GM19438 (cell line): ENCODE data around the gene ACTR6.

Experiments
- ATAC-seq: cut with Tn5 transposase; IDR thresholded peaks from one replicate; pipeline ENCODE4 v1.9.1; 2021; ENCODE audit warnings: low read depth; ENCODE audit not compliant: unreplicated experiment

ACTR6 gene

DNA sequence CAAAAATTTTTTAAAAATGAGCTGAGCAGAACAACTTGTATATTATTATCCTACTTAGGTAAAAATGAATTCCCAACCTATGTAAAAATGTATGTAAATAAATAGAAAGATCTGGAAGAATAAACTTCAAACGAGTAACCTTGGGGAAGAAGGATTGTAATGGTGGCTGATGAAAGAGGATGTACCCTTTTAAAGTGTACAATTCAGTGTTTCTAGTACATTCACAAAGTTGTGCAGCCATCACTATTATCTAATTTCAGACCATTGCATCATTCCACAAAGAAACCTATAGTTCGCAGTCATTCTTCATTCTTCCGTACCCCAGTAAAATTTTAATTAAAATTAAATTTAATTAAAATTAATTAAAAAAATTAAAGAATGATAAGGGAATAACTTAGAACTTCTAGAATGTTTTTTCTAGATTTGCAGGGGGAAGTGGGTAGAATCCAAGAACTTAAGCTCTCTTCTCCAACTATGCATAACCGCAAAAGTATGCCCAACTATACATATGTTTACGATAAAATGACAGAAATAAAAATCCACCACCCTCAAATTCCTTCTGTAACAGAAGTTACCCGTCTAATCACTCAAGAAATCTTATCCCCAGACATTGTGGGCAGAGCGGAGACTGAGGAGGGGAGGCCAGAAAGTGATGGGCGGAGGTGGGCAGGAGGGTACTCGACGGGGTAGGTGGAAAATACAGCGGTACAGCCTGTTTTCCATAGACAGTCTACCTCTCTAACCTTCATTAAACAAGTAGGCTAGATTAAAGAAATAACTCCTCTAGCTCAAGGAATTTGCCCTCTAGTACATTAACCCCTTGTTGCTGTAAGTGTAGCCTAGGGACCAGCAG is 65.3 kb downstream of the ACTR6 start:
- ATAC-seq, result peak; percentile 3

DNA sequence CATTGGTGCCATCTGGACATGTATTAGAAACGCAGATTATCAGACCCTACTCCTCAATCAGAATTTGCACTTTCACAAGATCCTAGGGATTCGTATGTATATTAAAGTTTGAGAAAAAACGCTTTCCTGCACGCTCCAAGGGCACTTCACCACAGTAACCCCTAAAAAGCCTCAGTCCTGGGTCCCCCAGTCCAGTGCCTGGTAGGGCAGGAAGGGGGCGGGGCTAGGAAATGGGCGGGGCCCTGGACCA is 65.9 kb downstream of the ACTR6 start:
- ATAC-seq, result peak; percentile 84

DNA sequence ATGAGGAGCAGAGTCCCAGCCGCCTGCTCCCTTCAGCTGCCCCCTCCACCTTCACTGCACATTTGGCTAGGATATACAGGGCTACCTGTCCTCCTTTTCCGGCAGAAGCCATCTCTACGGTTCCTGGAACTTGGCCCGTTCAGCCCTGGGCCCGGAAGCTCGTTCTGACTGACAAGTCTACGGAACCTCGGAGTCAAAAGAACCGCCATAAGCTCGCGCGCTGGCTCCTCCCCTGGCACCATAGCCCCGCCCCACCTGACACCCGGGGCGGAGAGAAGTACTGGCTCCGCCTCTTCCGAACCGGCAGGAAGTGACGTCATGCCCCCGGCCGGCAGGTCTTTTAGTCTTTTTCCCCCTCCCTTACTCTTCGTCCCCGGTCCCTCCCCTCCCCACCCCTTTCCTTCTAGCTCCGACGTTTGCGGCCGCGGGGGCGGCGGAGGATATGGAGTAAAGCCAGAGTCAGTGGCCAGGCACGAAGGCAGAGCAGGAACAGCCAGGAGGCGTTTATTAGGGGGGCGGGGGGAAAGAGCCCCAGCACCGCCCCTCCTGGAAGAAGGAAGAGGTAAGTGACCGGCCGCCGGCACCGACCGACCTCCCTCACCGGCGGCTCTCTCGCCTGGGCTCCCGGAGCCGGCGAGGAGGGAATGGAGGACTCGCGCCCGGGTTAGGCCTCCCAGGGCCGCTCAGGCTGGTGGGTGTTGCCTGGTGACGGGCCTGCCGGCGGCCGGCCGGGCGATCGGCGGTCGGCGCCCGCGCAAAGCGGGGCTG is 66.4 kb downstream of the ACTR6 start, which contains the start of the genes DEPDC4 and SCYL2:
Gene DEPDC4, minus strand, starts transcription at position 245 of the 768 bp plus-strand sequence. Its CDS starts 3 bp downstream, at position 242.
Gene SCYL2, plus strand, starts transcription at position 343 of the 768 bp plus-strand sequence. CDS start 15,794 bp downstream, outside the sequence.
- peak; percentile 90 for ATAC-seq

DNA sequence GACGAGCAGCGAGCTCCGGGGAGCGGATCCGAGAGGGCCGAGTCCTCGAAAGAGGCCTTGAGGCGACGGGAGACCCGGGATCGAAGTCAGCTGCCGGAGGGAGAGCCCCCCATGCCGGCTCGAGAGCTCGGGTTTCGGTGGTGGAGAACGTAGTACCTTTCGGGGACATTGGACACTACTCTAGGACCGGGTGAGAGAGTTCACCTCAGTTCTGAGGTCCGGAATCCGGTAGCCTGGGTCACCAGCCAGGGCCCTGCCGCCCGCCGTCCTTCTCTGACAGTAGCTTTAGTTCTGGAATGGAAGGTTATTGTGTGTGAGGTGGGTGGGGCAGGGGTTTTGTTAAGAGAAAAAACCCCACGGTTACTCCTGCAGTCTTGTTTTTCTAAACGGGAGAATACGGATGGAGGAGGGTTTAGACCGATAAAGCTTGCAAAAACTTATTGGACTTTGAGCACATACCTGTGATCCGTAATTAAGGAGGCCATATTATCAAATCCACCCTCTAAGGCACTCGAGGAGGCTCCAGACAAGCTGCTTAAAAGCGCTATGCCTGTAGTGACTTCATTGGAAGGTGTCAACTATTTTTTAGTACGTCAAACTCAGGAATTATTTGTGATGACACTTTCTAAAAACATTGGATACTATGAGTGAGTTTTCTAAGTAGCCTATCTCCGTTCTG is 67.1 kb downstream of the ACTR6 start:
- peak; percentile 14 for ATAC-seq

DNA sequence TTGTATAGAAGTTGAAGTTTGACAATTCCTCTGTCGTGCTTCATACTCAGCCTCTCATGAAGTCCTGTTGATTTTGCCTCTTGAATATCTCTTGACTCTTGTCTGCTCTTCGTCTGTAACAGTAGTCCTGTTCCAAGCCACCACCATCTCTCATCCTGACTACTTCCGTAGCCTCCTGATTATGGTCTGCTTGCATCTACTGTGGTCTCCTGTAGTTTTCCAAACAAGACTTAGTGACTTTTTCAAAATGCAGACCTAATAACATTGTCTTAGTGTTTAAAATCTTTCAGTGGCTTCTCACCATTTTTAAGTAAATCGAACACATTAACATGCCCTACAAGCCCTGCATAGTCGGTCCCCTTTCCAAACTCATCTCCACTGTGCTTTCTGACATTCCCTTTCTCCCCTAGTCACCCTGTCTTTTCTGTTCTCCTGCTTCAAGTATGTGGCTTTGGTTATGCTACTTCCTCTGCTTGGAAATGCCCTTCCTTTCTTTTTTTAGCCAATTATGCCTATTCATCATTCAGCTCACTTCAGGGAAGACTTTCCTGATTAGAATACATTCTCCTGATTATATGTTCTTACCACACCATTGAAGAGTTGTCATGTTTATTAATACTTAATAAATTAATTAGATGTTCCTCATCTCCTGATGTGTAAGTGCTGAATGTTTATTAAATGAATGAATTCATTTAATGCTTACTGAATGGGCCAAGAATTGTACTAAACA is 68.4 kb downstream of the ACTR6 start:
- ATAC-seq, result no peak

DNA sequence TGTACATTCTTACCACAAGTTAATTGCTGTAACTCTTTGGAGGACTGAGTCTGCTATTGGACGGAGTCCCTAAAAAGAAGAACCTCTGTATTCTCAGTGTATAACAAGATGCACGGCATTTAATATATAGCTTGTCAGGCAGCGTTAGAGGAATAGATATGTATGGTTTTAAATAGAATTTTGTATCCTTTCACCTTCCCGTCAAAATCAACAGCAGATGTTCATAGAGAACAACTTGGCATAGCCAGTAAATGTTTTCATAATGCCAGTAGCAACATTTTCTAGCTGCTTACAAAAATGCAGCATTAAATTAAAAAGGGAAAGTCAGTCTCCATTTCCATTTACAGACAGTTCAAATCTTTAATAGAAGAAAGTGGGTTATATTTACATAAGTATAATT is 73.2 kb downstream of the ACTR6 start:
- no peak for ATAC-seq
